ENCODE data around the gene ZNF346.

The ZNF346 gene

GRCh38 chr5:177124486-177124991, 102.0 kb downstream of the ZNF346 start:
- no peak for DNase-seq

GRCh38 chr5:177126771-177127170, 104.3 kb downstream of the ZNF346 start:
- DNase-seq = no peak

GRCh38 chr5:177128551-177128981, 106.1 kb downstream of the ZNF346 start:
- DNase-seq = no peak

DNA sequence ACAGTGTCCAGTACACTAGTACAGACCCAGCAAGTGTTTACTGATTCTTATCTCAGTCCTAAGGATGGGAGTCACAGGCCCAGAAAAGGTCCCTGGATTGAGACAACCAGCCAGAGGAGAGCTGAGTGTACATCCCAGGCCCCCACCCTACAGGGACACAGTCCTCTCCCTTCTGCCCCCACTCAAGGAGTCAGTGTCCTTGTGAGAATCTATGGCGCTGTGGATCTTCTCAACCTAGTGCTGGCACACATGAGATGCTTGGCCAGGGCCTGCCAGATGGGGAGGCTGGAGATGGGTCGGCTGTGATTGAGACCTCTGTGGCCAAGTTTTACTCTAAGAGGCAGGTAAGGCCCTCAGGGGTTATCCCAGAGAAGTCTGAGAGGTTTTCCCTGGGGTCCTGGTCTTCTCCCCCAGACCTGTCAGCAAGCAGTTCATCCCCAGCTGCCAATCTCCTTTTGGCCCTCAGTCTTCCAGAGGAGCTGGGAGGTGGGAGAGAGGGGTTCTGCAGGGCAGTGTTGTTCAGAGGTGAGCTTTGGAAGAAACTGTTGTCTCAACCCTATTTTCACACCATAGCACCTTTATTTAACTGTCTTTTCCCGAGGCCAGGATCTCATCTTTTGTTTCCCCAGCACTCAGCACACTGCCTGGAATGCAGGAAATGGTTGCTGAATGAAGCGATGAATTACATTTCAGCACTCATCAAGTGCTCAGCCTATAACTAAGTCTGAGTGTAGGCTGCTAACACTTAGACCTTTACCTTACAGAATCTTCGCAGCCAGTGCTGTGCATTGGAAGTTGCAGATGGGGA, 107.9 kb downstream of the ZNF346 start:
- no peak for DNase-seq

Measured in stimulated activated CD4-positive, alpha-beta T cell treated with anti-CD3 and anti-CD28 coated beads, Interleukin-4, amount 100 ng/mL, for 24 hours (primary cell).